CD14-positive monocyte (primary cell): Measurements from ENCODE around the gene USP17L27. TPM values are rescaled to one million over a fixed set of nuclear protein-coding genes. Genes with fewer than 3 reads are reported as not detected.
"Not testable (repeated sequence)": the region's sequence is repeated elsewhere in the genome, so short reads cannot be mapped to it uniquely, and the experiment has no call there.

Experiments
- DNase-seq, 3 donors: peaks; one replicate each; pipeline ENCODE4 v3.0.0-alpha.2; 2011 to 2022
- H2AFZ ChIP-seq: 2 replicates; pipeline ENCODE4 v1.6.0; 2012; ENCODE audit warnings: mild to moderate bottlenecking, low read depth, low read length, inconsistent platforms; ENCODE audit not compliant: insufficient read depth, poor library complexity, severe bottlenecking
- H3K27ac ChIP-seq, 2 donors: 1 replicate in 1 of 2; 2 replicates in 1 of 2; pipeline ENCODE4 v1.5.1; 2012 to 2013; ENCODE audit warnings: low read length in 2 of 2, control low read depth in 1 of 2, inconsistent platforms in 1 of 2, low read depth in 1 of 2, mild to moderate bottlenecking in 1 of 2
- H3K27me3 ChIP-seq, 2 donors: one replicate each; pipeline versions ENCODE4 v1.6.0 to v1.6.1; 2011 to 2013; ENCODE audit warnings: low read length in 2 of 2; ENCODE audit not compliant: control insufficient read depth in 2 of 2, insufficient read depth in 2 of 2
- H3K36me3 ChIP-seq, 2 donors: replicated peaks in 1 of 2; 1 replicate in 1 of 2; 2 replicates in 1 of 2; pipeline versions ENCODE4 v1.5.1 to v1.6.1; 2012 to 2013; ENCODE audit warnings: low read length in 2 of 2, control low read depth in 1 of 2, inconsistent platforms in 1 of 2, mild to moderate bottlenecking in 1 of 2; ENCODE audit not compliant: insufficient read depth in 2 of 2, control insufficient read depth in 1 of 2
- H3K4me1 ChIP-seq, 2 donors: 1 replicate in 1 of 2; 2 replicates in 1 of 2; pipeline versions ENCODE4 v1.5.1 to v1.6.1; 2012 to 2013; ENCODE audit warnings: low read length in 2 of 2, control low read depth in 1 of 2, inconsistent platforms in 1 of 2, mild to moderate bottlenecking in 1 of 2, moderate library complexity in 1 of 2; ENCODE audit not compliant: insufficient read depth in 2 of 2, control insufficient read depth in 1 of 2
- H3K4me2 ChIP-seq: replicated peaks from 2 replicates; pipeline ENCODE3; 2012; ENCODE audit warnings: low read length, moderate library complexity, mild to moderate bottlenecking; ENCODE audit not compliant: poor library complexity, severe bottlenecking; ENCODE audit errors: extremely low read depth
- H3K4me3 ChIP-seq, 3 experiments: fragments of 200-600 bp in 1 of 3; sonication (generic) in 1 of 3; replicated peaks in 1 of 3; 1 replicate in 2 of 3; 2 replicates in 1 of 3; pipeline ENCODE4 v1.5.1; 2011 to 2013; ENCODE audit warnings: low read length in 3 of 3, mild to moderate bottlenecking in 3 of 3, control low read depth in 2 of 3, low read depth in 2 of 3, inconsistent platforms in 1 of 3, moderate library complexity in 1 of 3
- H3K79me2 ChIP-seq: 2 replicates; pipeline ENCODE4 v1.6.0; 2012; ENCODE audit warnings: mild to moderate bottlenecking, control low read depth, inconsistent platforms, low read length, moderate library complexity; ENCODE audit not compliant: insufficient read depth
- H3K9ac ChIP-seq: 2 replicates; pipeline ENCODE4 v1.6.0; 2017; ENCODE audit warnings: low read length, mild to moderate bottlenecking; ENCODE audit not compliant: insufficient read depth, poor library complexity, severe bottlenecking
- H3K9me3 ChIP-seq, 2 donors: replicated peaks in 1 of 2; 1 replicate in 1 of 2; 2 replicates in 1 of 2; pipeline versions ENCODE4 v1.5.1 to v1.6.1; 2012 to 2013; ENCODE audit warnings: low read length in 2 of 2, control low read depth in 1 of 2; ENCODE audit not compliant: control insufficient read depth in 1 of 2, insufficient read depth in 1 of 2
- H4K20me1 ChIP-seq: 2 replicates; pipeline ENCODE4 v1.6.0; 2012; ENCODE audit warnings: mild to moderate bottlenecking, low read length, control low read depth, moderate library complexity; ENCODE audit not compliant: insufficient read depth
- H3K27ac Mint-ChIP-seq, 7 donors: one replicate each; pipeline ENCODE4 v1.8.0; 2020; ENCODE audit warnings: mild to moderate bottlenecking in 7 of 7, mixed read lengths in 7 of 7, moderate library complexity in 6 of 7, inconsistent platforms in 2 of 7
- H3K27me3 Mint-ChIP-seq, 3 donors: one replicate each; pipeline ENCODE4 v1.8.0; 2021 to 2022; ENCODE audit warnings: low read depth in 3 of 3, mild to moderate bottlenecking in 3 of 3, mixed read lengths in 3 of 3, moderate library complexity in 3 of 3, inconsistent platforms in 1 of 3
- H3K36me3 Mint-ChIP-seq, 2 donors: one replicate each; pipeline ENCODE4 v1.8.0; 2020; ENCODE audit warnings: mixed read lengths in 2 of 2, inconsistent platforms in 1 of 2, mild to moderate bottlenecking in 1 of 2
- H3K4me1 Mint-ChIP-seq: one replicate; pipeline ENCODE4 v1.8.0; 2020; ENCODE audit warnings: mild to moderate bottlenecking, mixed read lengths
- H3K4me3 Mint-ChIP-seq, 2 donors: one replicate each; pipeline ENCODE4 v1.8.0; 2020; ENCODE audit warnings: mild to moderate bottlenecking in 2 of 2, mixed read lengths in 2 of 2, moderate library complexity in 1 of 2
- H3K9me3 Mint-ChIP-seq, 7 donors: one replicate each; pipeline ENCODE4 v1.8.0; 2020 to 2022; ENCODE audit warnings: mixed read lengths in 7 of 7, mild to moderate bottlenecking in 6 of 7, moderate library complexity in 6 of 7, inconsistent platforms in 2 of 7
- WGBS: methylation state at CpG from one replicate; pipeline ENCODE4 v1.1.5; 2013; ENCODE audit warnings: missing lambda C conversion rate; ENCODE audit not compliant: insufficient coverage; 5-methylcytosine and 5-hydroxymethylcytosine counted together
- intact Hi-C, 2 donors: fragments of 100-400 bp; cut with micrococcal nuclease; formaldehyde crosslinking; loops; one replicate each; pipeline versions ENCODE4 v1.15.0 to v1.15.1; 2023
- polyA plus RNA-seq, 3 donors: library from polyadenylated mRNA; depleted of rRNA in 1 of 3; unstranded in 2 of 3; stranded (reverse) in 1 of 3; fragments of 300-500 nt in 2 of 3; fragments of >200 nt in 1 of 3; fragmentation: Illumina TruSeq in 2 of 3; gene quantifications; 1 replicate in 2 of 3; 2 replicates in 1 of 3; pipeline ENCODE4 v1.2.3, GENCODE V29; 2012 to 2021

Gene USP17L27
- polyA plus RNA-seq, 3 donors, result not detected

GRCh38 chr4:9353338-9353737 lies 9.4 kb downstream of the USP17L27 start, which contains the start of gene USP17L29:
Gene USP17L29 (plus strand): TSS chr4:9353638. CDS start chr4:9353638, 0 bp downstream.
- H3K27me3 Mint-ChIP-seq, H3K79me2 ChIP-seq, H3K4me1 ChIP-seq, H4K20me1 ChIP-seq, DNase-seq, H2AFZ ChIP-seq, H3K4me1 Mint-ChIP-seq, intact Hi-C loops, H3K9me3 Mint-ChIP-seq, H3K36me3 Mint-ChIP-seq, H3K9me3 ChIP-seq, H3K4me3 ChIP-seq, H3K27ac ChIP-seq, H3K4me3 Mint-ChIP-seq, H3K9ac ChIP-seq, H3K36me3 ChIP-seq, H3K27me3 ChIP-seq, H3K4me2 ChIP-seq, H3K27ac Mint-ChIP-seq: not testable (repeated sequence)
- no CpG with 5 or more reads among the region's 15 CpGs for WGBS

GRCh38 chr4:9362829-9363228 lies 18.9 kb downstream of the USP17L27 start, which contains the start of gene USP17L30:
Gene USP17L30 (plus strand): TSS chr4:9363129. CDS start chr4:9363129, 0 bp downstream.
- H3K27me3 Mint-ChIP-seq, H3K4me1 Mint-ChIP-seq, H3K36me3 Mint-ChIP-seq, H3K9me3 Mint-ChIP-seq, H3K27me3 ChIP-seq, H3K4me3 Mint-ChIP-seq, DNase-seq, H3K9ac ChIP-seq, H3K4me3 ChIP-seq, H4K20me1 ChIP-seq, H3K27ac ChIP-seq, H3K4me1 ChIP-seq, H3K9me3 ChIP-seq, H3K4me2 ChIP-seq, H2AFZ ChIP-seq, H3K36me3 ChIP-seq, intact Hi-C loops, H3K27ac Mint-ChIP-seq, H3K79me2 ChIP-seq: not testable (repeated sequence)
- no CpG with 5 or more reads among the region's 15 CpGs for WGBS

- intact Hi-C loops, H3K4me1 ChIP-seq, H3K9me3 Mint-ChIP-seq, H3K4me3 ChIP-seq, H4K20me1 ChIP-seq, H3K79me2 ChIP-seq, H3K9me3 ChIP-seq, H3K36me3 Mint-ChIP-seq, H3K27me3 Mint-ChIP-seq, H3K4me2 ChIP-seq, H3K4me1 Mint-ChIP-seq, H3K4me3 Mint-ChIP-seq, H3K27ac ChIP-seq, H3K9ac ChIP-seq, H3K27ac Mint-ChIP-seq, DNase-seq, H3K36me3 ChIP-seq, H2AFZ ChIP-seq, H3K27me3 ChIP-seq: not testable (repeated sequence)
- WGBS, result 60% methylated on average over 1 of the region's 1 CpG
Observed at GRCh38 chr4:9379881-9380280, 35.9 kb downstream of the USP17L27 start.
